COR-L47 (cell line): Measurements from ENCODE around the gene PIM2.

Experiments used
- DNase-seq: peaks from one replicate; lab custom pipeline; 2025; lab: John Stamatoyannopoulos, UW

Gene PIM2

GRCh38 chrX:48864210-48864609, 54.6 kb downstream of the PIM2 start:
- no peak for DNase-seq
